GM21423 (cell line): ENCODE data around the gene TAF4.

ENCODE experiments used
- ATAC-seq: cut with Tn5 transposase; IDR thresholded peaks from one replicate; pipeline ENCODE4 v1.9.1; 2021; ENCODE audit warnings: mild to moderate bottlenecking, moderate library complexity; ENCODE audit not compliant: unreplicated experiment

TAF4 gene

GRCh38 chr20:62046431-62046830, 19.2 kb downstream of the TAF4 start:
- ATAC-seq: no peak

- ATAC-seq: no peak
These were observed 20.0 kb downstream of the TAF4 start for GRCh38 chr20:62045529-62046285.

GRCh38 chr20:62045118-62045517, 20.6 kb downstream of the TAF4 start:
- ATAC-seq: no peak

GRCh38 chr20:62044631-62045030, 21.1 kb downstream of the TAF4 start:
- ATAC-seq: no peak

- ATAC-seq: no peak
These were observed 22.4 kb downstream of the TAF4 start for GRCh38 chr20:62043131-62043914.

GRCh38 chr20:62042025-62042820, 23.5 kb downstream of the TAF4 start:
- no peak for ATAC-seq

- no peak for ATAC-seq
These were observed 24.7 kb downstream of the TAF4 start for GRCh38 chr20:62040933-62041332.

GRCh38 chr20:62040381-62040922, 25.2 kb downstream of the TAF4 start:
- ATAC-seq: no peak

- no peak for ATAC-seq
These were observed 25.9 kb downstream of the TAF4 start for GRCh38 chr20:62039738-62040137.

GRCh38 chr20:62032609-62033368, 32.9 kb downstream of the TAF4 start:
- no peak for ATAC-seq

- no peak for ATAC-seq
These were observed 34.1 kb downstream of the TAF4 start for GRCh38 chr20:62031462-62032092.

GRCh38 chr20:62030834-62031434, 34.7 kb downstream of the TAF4 start:
- peak; percentile 65 for ATAC-seq

GRCh38 chr20:62030357-62030756, 35.3 kb downstream of the TAF4 start:
- no peak for ATAC-seq

GRCh38 chr20:62029949-62030348, 35.7 kb downstream of the TAF4 start:
- ATAC-seq: no peak

- no peak for ATAC-seq
These were observed 36.4 kb downstream of the TAF4 start for GRCh38 chr20:62029296-62029695.

GRCh38 chr20:62028384-62028783, 37.3 kb downstream of the TAF4 start:
- ATAC-seq: no peak

- no peak for ATAC-seq
These were observed 37.9 kb downstream of the TAF4 start for GRCh38 chr20:62027698-62028321.

GRCh38 chr20:62027116-62027515, 38.6 kb downstream of the TAF4 start:
- no peak for ATAC-seq

GRCh38 chr20:62026564-62026856, 39.2 kb downstream of the TAF4 start:
- ATAC-seq: no peak
